ENCODE results near the gene ZBTB16. TPM values are rescaled to one million over a fixed set of nuclear protein-coding genes. Genes with fewer than 3 reads are reported as not detected.

Gene ZBTB16
- total RNA-seq, 4 donors from 2014 or later: 10.4 to 137 (median 18.8) TPM

- no peaks in the 10 kb centered on the region for H3K27me3 ChIP-seq
- intact Hi-C loops (cut with DNase I): no loop called here
- H3K4me3 ChIP-seq: no peak overlapping the region
- peaks cover 32 to 97% (median 67%) of the 10 kb centered on the region in 3 donors for H3K4me1 ChIP-seq
- DNase-seq: no peak
- H3K36me3 ChIP-seq: peaks cover 0 to 13% (median 4%) of the 10 kb centered on the region in 3 donors
- no peaks in the 10 kb centered on the region for H3K9me3 ChIP-seq
- 75 to 81% methylated on average over 3 of the region's 3 CpGs for WGBS, 2 donors
- H3K27ac ChIP-seq: peak overlapping the region; percentile 84 to 99 (median 97)
- no peak for TF ChIP-seq CTCF (IDR thresholded peaks at IDR 0.05)
Observed at GRCh38 chr11:114152162-114152561, 92.7 kb downstream of the ZBTB16 start.

- H3K36me3 ChIP-seq: peaks cover 0 to 19% (median 4%) of the 10 kb centered on the region in 3 donors
- TF ChIP-seq POLR2A (IDR thresholded peaks at IDR 0.05): no peak
- TF ChIP-seq CTCF (IDR thresholded peaks at IDR 0.05): no peak
- H3K27me3 ChIP-seq: no peaks in the 10 kb centered on the region
- no peak for DNase-seq
- 56 to 87% methylated on average over 2 of the region's 2 CpGs for WGBS, 2 donors
- intact Hi-C loops (cut with DNase I): no loop called here
- no peaks in the 10 kb centered on the region for H3K9me3 ChIP-seq
- H3K27ac ChIP-seq: peak overlapping the region; percentile 84 to 99 (median 97)
- H3K4me3 ChIP-seq: no peak overlapping the region
- peaks cover 35 to 97% (median 67%) of the 10 kb centered on the region in 3 donors for H3K4me1 ChIP-seq
Observed at GRCh38 chr11:114152785-114153184, 93.3 kb downstream of the ZBTB16 start.

GRCh38 chr11:114153224-114153623, 93.7 kb downstream of the ZBTB16 start:
- no peak for DNase-seq
- peaks cover 32 to 97% (median 68%) of the 10 kb centered on the region in 3 donors for H3K4me1 ChIP-seq
- TF ChIP-seq POLR2A (IDR thresholded peaks at IDR 0.05): no peak
- no peak for TF ChIP-seq CTCF (IDR thresholded peaks at IDR 0.05)
- no peak overlapping the region for H3K4me3 ChIP-seq
- no peaks in the 10 kb centered on the region for H3K9me3 ChIP-seq
- H3K36me3 ChIP-seq: peaks cover 0 to 23% (median 4%) of the 10 kb centered on the region in 3 donors
- peak overlapping the region; percentile 84 to 99 (median 97) for H3K27ac ChIP-seq
- H3K27me3 ChIP-seq: no peaks in the 10 kb centered on the region
- WGBS, 2 donors: 93 to 96% methylated on average over 2 to 4 of the region's 4 CpGs
- intact Hi-C loops (cut with DNase I): no loop called here

GRCh38 chr11:114154271-114155047, 94.9 kb downstream of the ZBTB16 start:
- 38 to 48% methylated on average over 5 of the region's 5 CpGs for WGBS, 2 donors
- no peak for DNase-seq
- Histone ChIP-seq H3K4me3 (no peak overlapping the region), H3K27ac (peak overlapping the region; percentile 84 to 99 (median 97)), H3K36me3 (peaks cover 0 to 33% (median 4%) of the 10 kb centered on the region in 3 donors), H3K27me3 (no peaks in the 10 kb centered on the region), H3K9me3 (no peaks in the 10 kb centered on the region), H3K4me1 (peaks cover 41 to 99% (median 70%) of the 10 kb centered on the region in 3 donors)
- TF ChIP-seq POLR2A (IDR thresholded peaks at IDR 0.05) (peak in 1 of 4 donors; percentile 30), CTCF (IDR thresholded peaks at IDR 0.05) (no peak)
- intact Hi-C loops (cut with DNase I): no loop called here

GRCh38 chr11:114155116-114155515, 95.6 kb downstream of the ZBTB16 start:
- intact Hi-C loops (cut with DNase I): no loop called here
- no peaks in the 10 kb centered on the region for H3K9me3 ChIP-seq
- TF ChIP-seq POLR2A (IDR thresholded peaks at IDR 0.05) (no peak), CTCF (IDR thresholded peaks at IDR 0.05) (no peak)
- peaks cover 0 to 33% (median 4%) of the 10 kb centered on the region in 3 donors for H3K36me3 ChIP-seq
- H3K4me1 ChIP-seq: peaks cover 46 to 98% (median 74%) of the 10 kb centered on the region in 3 donors
- H3K27me3 ChIP-seq: no peaks in the 10 kb centered on the region
- H3K4me3 ChIP-seq: no peak overlapping the region
- H3K27ac ChIP-seq: peak overlapping the region; percentile 84 to 99 (median 97)
- DNase-seq: no peak
- 61% methylated on average over 4 of the region's 15 CpGs; no CpG with 5 or more reads in 1 of the 2 donors for WGBS, 2 donors

All from esophagus squamous epithelium (tissue), 5 donors.